Measurements from ENCODE around the gene NAP1L4. TPM values are rescaled to one million over a fixed set of nuclear protein-coding genes. Genes with fewer than 3 reads are reported as not detected.

NAP1L4 gene
- total RNA-seq, 1 experiment from 2014 or later = 144 TPM

DNA sequence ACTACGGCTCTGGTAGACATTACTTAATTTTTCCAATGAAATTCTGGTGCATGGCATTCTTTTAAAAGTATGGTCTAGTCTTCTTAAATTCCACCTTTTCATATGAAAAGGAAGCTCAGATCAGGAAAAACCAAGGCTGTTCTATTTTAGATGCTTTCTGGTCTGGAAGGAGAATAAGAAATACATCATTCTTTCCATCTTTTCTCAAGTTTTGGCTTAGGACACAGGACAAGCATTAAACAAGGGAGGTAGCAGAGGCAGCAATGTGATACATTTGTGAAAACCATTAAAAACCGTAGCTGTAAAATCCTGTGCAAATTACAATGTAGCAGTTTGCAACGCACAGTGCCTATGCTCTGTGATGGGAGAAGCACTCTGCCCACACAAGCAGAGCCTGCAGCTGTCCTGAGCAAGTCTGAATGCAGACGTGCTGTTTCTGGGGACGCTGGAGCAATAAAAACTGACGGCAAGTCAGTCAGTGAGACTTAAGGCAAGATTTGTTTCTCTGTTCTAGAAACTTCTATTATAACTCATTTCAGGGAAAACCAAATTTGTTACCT lies 23.7 kb downstream of the NAP1L4 start:
- no peaks in the 10 kb centered on the region for H3K9me3 ChIP-seq (ENCODE audit: control insufficient read depth in 1 of 2, insufficient read depth in 1 of 2, low read depth in 1 of 2, low read length in 2 of 2)
- H4K20me1 ChIP-seq (ENCODE audit: insufficient read depth) = peaks cover 7% of the 10 kb centered on the region; the same call in 1 of the 2 replicates
- peaks cover 97% of the 10 kb centered on the region for H3K79me2 ChIP-seq (ENCODE audit: insufficient read depth, low read length)
- TF ChIP-seq EGR1 (IDR thresholded peaks at IDR 0.05; ENCODE audit: low read depth) (no peak), JUND (IDR thresholded peaks at IDR 0.05) (no peak), SIN3A (IDR thresholded peaks at IDR 0.05; ENCODE audit: low read depth) (no peak), ZFX (IDR thresholded peaks at IDR 0.05) (no peak), ELF1 (IDR thresholded peaks at IDR 0.05; ENCODE audit: borderline replicate concordance, low read depth) (no peak), POLR2A (IDR thresholded peaks at IDR 0.05; ENCODE audit: borderline replicate concordance, extremely low read depth, insufficient read depth, insufficient read length) (no peak), RAD21 (IDR thresholded peaks at IDR 0.05; ENCODE audit: low read depth) (no peak), POLR2AphosphoS5 (IDR thresholded peaks at IDR 0.05; ENCODE audit: low read depth, low read length) (no peak), FOSL1 (IDR thresholded peaks at IDR 0.05; ENCODE audit: low read depth) (no peak), SRF (IDR thresholded peaks at IDR 0.05; ENCODE audit: low read depth) (no peak)
- TF ChIP-seq, protein P1, sequence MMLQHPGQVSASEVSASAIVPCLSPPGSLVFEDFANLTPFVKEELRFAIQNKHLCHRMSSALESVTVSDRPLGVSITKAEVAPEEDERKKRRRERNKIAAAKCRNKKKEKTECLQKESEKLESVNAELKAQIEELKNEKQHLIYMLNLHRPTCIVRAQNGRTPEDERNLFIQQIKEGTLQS (IDR thresholded peaks at IDR 0.05) = no peak
- TF ChIP-seq, protein P2, sequence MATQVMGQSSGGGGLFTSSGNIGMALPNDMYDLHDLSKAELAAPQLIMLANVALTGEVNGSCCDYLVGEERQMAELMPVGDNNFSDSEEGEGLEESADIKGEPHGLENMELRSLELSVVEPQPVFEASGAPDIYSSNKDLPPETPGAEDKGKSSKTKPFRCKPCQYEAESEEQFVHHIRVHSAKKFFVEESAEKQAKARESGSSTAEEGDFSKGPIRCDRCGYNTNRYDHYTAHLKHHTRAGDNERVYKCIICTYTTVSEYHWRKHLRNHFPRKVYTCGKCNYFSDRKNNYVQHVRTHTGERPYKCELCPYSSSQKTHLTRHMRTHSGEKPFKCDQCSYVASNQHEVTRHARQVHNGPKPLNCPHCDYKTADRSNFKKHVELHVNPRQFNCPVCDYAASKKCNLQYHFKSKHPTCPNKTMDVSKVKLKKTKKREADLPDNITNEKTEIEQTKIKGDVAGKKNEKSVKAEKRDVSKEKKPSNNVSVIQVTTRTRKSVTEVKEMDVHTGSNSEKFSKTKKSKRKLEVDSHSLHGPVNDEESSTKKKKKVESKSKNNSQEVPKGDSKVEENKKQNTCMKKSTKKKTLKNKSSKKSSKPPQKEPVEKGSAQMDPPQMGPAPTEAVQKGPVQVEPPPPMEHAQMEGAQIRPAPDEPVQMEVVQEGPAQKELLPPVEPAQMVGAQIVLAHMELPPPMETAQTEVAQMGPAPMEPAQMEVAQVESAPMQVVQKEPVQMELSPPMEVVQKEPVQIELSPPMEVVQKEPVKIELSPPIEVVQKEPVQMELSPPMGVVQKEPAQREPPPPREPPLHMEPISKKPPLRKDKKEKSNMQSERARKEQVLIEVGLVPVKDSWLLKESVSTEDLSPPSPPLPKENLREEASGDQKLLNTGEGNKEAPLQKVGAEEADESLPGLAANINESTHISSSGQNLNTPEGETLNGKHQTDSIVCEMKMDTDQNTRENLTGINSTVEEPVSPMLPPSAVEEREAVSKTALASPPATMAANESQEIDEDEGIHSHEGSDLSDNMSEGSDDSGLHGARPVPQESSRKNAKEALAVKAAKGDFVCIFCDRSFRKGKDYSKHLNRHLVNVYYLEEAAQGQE (IDR thresholded peaks at IDR 0.05; ENCODE audit: low read depth) = no peak
- TF ChIP-seq, protein P3, sequence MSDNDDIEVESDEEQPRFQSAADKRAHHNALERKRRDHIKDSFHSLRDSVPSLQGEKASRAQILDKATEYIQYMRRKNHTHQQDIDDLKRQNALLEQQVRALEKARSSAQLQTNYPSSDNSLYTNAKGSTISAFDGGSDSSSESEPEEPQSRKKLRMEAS (IDR thresholded peaks at IDR 0.05) = no peak
- H3K27me3 ChIP-seq (ENCODE audit: insufficient read depth, low read length) = no peaks in the 10 kb centered on the region
- peaks cover 64 to 81% of the 10 kb centered on the region in 2 experiments for H3K36me3 ChIP-seq (ENCODE audit: control insufficient read depth in 1 of 2, insufficient read depth in 2 of 2, low read length in 2 of 2)
- no peak for DNase-seq (ENCODE audit: low read depth, low spot score)
- no peak overlapping the region for H3K9ac ChIP-seq (ENCODE audit: low read length)
- no TSS peak for BruUV-seq (replicated peaks)
- intact Hi-C loops (cut with micrococcal nuclease) = no loop called here
- ChIA-PET RAD21 (ENCODE audit: low non-redundant PET in 1 of 2, low total read pairs in 2 of 2, uncharacterized antibody in 2 of 2, unreplicated experiment in 2 of 2) (no interaction called here), CTCF (no interaction called here), POLR2A (no interaction called here)
- ATAC-seq = no peak
- no peaks in the 10 kb centered on the region for H3K9me2 ChIP-seq (ENCODE audit: insufficient read depth)
- no peaks in the 10 kb centered on the region for H3K4me1 ChIP-seq (ENCODE audit: control insufficient read depth in 1 of 2, insufficient read depth in 2 of 2, low read length in 2 of 2)
- no peak overlapping the region for H3K4me2 ChIP-seq (ENCODE audit: low read length)
- no peak overlapping the region for H3K4me3 ChIP-seq (replicated peaks in 1 of 2; ENCODE audit: low read depth in 1 of 2, low read length in 2 of 2)
- no peak overlapping the region for H3K27ac ChIP-seq (ENCODE audit: low read depth, low read length)
- no peak overlapping the region for H2AFZ ChIP-seq (ENCODE audit: low read depth, low read length, poor library complexity, severe bottlenecking)

Data from HCT116 (cell line).